GF-D8 (cell line): ENCODE data around the gene CDH13.

Source experiments
- DNase-seq: peaks from one replicate; lab custom pipeline; 2025; lab: John Stamatoyannopoulos, UW

The CDH13 gene

DNA sequence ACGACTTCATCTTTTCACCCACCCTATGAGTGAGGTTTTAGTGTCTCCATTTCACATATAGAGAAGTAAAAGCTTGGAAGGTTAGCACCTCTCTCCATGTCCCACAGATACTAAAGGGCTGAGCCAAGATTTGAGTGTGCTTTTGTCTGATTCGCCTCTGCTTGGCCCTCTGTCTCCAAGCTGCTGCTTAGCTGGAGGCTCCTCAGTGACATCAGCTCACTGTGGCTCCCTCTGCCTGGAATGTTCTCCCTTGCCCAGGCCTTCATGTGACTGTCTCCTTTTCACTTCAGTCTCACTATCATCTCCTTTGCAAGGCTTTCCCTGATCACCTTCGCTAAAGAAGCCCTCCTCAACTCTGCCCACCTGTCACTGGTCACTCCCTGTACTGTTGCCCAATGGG is 1096.5 kb downstream of the CDH13 start:
- DNase-seq, result no peak

DNA sequence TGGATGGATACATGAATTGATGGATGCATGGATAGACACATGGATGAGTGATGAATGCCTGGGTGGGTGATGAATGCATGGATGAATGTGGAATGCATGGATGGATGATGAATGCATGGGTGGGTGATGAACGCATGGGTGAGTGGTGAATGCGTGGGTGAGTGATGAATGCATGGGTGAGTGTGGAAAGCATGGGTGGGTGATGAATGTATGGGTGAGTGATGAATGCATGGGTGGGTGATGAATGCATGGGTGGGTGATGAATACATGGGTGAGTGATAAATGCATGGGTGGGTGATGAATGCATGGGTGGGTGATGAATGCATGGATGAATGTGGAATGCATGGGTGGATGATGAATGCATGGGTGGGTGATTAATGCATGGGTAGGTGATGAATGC is 1097.1 kb downstream of the CDH13 start:
- no peak for DNase-seq

DNA sequence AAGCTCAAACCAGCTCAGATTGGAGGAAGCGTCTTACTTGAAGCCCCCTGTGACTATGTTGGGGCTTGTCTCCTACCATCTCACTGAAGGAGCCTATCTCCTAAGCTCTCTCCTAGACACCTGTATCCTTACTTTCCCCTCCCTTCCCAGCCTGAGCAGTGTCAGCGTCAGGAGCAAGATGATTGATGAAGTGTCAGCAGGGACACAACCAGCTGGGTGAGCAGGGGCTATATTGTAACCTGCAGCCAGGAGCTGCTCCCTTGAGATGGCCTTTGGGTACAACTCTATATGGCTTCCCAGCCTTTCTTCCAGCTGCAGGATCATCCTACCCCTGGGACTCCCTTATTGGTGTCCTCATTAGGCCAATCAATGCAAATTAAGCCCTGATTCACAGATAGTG is 1097.8 kb downstream of the CDH13 start:
- DNase-seq, result no peak

DNA sequence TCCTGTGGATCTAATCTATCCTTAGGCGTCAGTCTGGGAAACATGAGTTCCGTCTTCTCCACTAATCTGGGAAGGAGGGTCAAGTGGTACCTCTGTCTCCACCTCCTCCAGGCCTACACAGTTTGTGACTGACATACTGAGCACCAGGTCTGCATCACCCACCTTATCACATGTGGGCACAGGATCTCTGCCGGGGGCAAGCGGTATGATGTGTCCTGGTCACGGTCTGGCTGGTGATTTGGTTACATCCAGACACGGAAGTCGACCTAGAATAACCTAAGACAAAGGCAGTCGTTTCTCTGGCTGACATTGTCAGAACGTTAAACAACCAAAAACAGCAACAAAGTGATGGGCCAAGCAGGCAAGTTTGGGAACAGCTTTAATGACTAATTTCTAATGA is 1098.5 kb downstream of the CDH13 start:
- DNase-seq, result no peak

DNA sequence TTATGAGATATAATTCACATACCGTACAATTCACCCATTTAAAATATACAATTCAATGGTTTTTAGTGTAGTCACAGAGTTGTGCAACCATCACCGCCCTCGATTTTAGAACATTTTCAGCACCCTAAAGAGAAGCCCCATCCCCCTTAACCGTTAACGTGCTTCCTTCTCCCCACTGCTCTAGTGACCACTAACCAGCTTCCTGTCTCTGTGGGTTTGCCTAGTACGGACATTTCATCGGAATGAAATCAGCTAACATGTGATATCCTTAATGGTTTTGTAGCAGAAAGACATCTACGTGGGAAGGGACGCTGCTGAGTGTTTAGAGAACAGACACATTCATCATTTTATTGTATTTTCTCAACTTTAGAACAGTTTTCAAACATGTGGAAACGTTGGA is 1100.2 kb downstream of the CDH13 start:
- DNase-seq, result peak; percentile 63

DNA sequence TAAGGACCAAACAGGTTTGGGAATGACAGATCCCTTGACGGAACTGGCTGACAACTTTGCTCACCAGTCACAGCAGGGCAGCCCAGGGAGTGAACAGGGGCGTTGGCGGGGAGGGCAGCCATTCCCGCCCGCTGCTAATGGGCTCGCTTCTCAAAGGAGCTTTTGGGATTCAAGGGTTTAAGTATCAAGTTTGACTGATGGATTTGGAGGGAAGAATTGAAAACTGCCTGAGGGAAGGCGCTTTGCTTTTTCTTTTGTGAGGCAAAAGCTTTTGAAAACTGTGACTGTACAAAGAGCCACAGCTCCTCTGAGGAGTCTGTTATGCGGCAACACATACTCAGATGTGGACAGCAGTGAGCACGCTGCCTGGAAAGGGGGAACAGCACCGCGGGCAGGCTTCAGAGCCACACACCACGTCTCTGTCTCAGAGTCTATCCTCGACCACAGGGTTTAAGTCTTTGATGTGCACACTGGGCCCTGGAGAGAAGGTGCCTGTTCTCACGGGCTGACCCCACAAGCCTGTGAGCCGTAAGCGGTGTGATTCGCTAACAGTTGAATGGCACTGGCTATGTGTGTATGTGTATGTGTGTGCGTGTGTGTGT is 1101.1 kb downstream of the CDH13 start:
- DNase-seq, result no peak

DNA sequence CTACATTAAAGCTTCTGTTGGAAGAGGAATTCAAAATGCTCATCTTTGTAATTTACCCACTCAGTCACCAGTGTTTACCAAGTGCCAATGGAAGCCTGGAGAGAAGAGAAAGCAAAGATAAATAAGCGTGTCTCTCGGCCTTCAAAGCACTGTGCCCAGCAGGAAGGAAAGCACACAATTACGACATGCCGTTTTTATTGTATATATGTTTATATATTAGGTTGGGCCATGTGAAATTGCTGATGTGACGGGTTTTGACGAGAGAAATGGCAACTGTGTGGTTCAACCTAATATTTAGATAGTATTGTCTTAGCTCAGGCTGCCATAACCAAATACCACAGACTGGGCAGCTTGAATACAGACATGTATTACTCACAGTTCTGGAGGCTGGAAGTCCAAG is 1101.7 kb downstream of the CDH13 start:
- DNase-seq, result no peak

DNA sequence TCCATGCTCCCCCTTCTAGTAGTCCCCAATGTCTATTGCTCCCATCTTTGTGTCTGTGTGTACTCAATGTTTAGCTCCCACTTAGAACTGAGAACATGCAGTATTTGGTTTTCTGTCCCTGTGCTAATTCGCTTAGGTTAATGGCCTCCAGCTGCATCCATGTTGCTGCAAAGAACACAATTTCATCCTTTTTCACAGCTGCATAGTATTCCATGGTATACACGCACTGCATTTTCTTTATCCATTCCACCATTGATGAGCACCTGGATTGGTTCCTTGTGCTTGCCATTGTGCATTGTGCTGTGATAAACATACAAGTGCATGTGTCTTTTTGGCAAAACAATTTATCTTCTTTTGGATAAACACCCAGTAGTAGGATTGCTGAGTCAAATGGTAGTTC is 1104.0 kb downstream of the CDH13 start:
- no peak for DNase-seq

DNA sequence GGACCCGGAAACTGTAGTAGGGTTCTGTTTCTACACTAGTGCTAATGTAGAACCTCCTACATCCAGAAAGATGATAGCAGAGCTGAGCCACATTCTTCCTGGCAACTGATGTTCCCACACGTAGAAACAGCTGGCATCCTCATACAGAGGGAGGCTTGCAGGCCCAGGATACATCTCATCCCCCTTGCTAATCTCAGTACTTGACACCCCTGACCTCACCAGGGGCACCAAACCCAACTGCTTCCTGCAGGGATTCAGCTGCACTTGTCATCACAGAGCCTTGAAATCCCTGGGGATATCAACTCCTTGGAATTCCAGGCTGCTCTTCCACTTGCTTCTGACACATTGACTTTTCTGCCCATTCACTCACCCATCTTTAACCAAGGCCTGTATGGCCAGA is 1105.8 kb downstream of the CDH13 start:
- DNase-seq, result no peak

DNA sequence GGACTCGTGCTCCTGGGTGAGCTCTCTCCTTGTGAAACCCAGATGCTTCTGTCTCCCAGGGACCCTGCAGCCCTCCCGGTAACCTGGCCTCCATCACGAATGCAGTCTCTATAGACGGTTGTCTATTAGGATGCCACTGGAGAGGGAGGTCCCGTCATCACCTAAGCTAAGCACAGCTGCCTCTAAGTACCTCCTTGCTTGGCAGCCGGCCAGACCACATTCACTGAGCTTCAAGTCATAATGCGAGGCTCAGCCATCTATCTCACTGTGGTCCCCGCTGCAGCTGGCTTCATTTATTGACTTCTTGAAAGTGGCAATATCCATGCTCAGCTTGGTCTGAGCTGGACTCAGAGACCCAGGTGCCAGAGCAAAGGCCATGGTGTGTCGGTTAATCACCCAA is 1106.5 kb downstream of the CDH13 start:
- DNase-seq, result no peak

DNA sequence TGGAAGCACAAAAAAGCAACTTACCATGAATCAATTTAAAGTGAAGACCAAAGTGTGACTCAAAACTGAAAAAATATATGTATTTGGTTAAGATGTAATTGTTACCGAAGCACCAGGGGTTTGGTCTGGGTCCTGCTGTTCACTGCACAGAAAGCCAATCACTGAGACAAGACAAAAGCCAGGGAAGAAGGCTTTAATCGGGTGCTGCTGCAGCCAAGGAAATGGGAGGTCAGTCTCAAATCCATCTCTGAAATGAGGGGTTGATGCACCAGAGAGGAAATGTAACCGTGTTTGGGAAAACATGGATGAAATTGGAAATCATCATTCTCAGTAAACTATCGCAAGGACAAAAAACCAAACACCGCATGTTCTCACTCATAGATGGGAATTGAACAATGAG is 1107.4 kb downstream of the CDH13 start:
- DNase-seq, result no peak

DNA sequence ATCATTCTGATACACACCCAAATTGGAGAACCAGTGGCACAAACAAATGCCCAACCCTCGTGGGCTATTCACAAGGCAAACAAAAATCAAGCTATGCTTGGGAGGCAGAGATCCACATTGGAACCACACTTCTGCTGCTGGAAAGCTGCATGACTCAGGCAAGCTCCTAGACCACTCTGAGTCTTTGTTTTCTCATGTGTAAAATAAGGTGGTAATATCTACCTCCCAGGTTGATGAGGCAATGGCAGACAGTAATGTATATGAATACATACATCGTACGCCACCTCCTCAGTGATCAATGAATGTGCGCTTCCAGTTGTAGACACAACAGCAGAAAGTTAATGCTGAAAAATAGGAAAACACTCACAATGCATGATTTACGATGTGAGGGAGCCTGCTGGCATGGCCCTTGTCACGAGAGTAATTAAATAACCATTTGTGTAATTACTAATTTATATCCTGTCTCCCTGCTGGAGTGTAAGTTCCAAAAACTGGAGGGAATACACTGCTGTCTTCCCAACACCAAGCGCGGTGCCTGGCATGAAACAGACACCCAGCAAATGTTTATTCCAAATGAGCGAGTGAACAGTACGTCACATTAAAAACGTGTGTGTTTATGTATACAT is 1111.1 kb downstream of the CDH13 start:
- DNase-seq, result no peak

DNA sequence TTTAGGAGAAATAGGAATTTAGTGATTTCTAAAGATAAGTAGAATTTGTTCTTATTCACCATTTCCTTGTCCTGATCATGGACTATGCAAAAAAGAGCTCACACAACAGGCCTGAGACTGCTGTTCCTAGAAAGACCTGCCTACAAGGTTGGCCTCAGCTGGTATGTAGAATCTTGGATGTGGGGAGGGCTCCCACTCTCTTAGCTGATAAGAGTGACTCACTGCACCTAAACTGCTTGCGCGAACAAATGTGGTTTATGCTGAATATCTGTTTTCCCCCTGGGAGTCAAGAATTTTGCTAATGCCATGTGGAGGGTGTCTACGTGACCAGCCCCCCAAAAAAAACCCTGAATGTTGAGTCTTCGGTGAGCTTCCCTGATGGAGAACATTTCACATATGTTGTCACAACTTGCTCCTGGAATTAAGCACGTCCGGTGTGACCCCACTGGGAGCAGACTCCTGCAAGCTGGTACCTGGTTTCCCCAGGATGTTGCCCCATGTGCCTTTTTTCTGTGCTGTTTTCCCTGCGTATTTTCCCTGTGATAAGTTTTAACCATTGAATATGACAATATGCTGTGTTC is 1112.2 kb downstream of the CDH13 start:
- no peak for DNase-seq

DNA sequence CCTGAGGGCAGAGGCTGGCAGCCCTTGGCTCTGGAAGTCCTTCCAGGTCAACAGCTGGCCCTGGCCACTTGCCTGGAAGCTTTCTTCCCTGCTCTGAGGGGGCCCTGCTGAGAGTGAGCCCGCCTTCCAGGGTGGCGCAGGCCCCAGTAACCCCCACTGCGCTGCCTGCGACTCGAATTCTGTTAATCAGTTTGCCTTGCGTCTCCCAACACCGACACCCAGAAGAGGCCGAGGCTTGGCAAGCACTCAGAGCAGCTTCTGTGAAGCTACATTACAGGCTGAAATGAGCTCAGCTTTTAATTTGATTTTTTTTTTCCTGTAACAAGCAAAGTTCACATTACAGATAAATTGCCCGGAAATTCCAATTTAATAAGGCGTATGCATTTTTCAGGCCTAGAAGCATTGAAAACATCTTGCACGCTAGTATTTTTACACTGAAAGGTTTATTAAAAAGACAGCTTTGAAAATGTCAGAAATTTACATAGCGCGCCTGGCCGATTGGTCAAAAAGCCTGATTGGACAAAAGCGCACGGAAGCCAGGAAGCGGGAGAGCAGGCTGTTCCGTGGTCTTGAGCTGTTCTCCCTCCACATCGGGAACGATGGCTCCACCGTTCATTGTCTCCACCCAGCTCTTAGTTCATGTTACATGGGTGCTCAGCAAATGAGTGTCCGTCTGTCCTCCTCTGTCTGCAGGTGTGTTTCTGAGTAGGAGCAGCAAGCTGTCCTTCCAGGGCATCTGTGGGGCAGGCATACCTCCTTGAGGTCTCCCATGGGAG is 1115.5 kb downstream of the CDH13 start:
- no peak for DNase-seq

DNA sequence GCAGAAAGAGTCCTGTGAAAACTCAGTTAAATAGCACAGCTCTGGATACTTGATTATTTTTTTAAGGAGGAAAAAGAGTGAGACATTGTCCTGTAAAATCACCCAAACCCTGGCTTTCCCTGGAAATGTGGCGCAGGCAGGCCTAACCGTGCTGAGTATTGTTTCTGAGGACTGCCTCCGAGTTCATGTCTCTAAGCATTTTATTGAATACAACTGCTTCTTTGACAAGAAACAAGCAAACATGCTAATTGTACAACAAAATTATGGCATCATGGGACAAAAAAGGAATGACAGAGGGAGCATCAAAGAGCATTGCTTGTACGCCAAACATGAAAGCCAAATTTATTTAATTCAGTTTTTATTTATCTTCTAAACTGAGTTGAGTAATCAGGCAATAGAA is 1116.5 kb downstream of the CDH13 start:
- no peak for DNase-seq

DNA sequence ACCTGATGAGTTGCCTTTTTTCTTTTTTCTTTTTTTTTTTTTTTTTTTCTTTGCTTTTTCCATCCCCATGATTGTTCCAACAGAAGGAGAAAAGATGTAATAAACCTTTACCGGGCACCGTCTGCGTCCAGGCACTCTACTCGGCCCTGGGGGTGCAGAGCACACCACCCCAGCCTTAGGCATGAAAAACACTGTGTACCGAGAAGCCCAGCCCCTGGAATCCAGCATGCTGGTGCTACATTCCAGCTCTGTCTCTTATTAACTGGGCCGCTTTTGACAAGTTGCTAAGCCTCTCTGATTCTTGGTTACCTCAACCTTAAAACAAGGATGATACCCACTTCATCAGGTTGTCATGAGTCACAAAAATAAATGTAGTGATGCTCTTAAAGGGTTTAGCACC is 1117.0 kb downstream of the CDH13 start:
- no peak for DNase-seq

DNA sequence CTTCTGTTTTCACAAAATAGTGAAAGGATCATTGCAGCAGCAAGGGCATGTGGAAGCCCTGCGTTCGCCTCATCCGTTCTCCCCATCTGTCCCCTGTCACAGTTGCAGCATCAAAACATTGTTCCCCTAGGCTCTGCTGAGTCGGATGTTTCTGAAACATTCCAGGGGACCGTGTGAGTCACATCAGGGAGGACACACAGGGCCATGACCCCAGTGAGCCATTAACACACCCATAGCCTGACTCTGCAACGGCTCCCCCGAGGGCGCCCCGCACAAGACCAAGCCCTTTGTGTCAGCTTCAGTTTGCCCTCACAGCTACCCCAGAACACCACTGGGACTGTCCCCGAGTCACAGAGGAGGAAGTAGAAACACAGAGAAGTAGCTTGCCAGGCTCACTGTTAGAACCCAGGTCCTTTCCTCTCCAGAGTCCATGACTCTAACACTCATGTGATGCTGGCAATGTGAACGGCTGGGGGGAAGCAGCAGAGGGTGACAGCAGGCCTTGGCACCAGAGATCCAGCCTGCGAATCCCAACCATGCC is 1117.7 kb downstream of the CDH13 start:
- DNase-seq, result no peak

DNA sequence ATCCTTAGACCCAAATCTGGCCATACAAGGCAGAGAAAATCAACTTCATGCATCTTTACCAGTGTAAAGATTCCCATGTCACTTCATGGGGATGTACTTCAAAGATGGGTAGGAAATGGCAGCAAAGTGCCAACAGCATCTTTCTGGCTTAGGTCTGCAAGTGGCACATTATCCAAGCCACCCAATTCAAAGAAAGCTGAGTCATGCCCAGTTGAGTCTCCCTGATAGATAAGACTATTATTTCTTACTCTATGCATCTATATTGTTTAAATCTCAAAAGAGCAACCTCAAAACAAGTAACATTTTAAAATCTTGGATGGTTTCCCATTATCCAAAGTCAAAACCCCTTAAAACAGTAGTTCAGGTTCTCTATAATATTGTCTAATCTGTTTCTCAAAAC is 1119.8 kb downstream of the CDH13 start:
- DNase-seq, result no peak

DNA sequence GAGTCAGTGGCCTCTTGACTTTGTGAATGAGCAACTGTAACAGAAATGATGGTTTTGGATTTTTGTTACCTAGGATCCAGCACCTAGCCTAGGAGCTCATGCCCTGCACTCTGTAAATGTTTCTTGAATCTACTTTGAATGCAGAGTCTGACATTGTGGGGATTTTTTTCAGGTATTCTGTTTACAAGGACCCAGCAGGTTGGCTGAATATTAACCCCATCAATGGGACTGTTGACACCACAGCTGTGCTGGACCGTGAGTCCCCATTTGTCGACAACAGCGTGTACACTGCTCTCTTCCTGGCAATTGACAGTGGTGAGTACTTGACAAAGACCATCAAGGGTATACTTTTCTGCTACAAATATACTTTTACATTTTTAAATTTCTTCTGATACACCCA is 1121.2 kb downstream of the CDH13 start:
- DNase-seq, result no peak

DNA sequence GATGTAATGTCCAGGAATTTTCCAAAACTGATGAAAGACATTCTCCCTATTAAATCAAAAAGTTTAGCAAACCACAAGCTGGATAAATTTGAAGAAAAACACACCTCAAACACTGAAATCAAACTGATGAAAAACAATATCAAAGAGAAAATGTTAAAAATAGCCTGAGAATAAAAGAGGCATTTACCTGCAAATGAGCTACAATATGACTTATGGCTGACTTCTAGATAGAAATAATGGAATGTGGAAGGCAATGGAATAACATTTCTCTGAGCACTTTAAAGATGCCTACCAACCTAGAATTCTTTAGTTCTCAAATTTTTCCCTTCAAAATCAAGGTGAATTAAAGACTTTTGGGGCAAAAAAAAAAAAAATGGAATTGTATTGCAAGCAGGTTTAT is 1128.6 kb downstream of the CDH13 start:
- DNase-seq, result no peak

DNA sequence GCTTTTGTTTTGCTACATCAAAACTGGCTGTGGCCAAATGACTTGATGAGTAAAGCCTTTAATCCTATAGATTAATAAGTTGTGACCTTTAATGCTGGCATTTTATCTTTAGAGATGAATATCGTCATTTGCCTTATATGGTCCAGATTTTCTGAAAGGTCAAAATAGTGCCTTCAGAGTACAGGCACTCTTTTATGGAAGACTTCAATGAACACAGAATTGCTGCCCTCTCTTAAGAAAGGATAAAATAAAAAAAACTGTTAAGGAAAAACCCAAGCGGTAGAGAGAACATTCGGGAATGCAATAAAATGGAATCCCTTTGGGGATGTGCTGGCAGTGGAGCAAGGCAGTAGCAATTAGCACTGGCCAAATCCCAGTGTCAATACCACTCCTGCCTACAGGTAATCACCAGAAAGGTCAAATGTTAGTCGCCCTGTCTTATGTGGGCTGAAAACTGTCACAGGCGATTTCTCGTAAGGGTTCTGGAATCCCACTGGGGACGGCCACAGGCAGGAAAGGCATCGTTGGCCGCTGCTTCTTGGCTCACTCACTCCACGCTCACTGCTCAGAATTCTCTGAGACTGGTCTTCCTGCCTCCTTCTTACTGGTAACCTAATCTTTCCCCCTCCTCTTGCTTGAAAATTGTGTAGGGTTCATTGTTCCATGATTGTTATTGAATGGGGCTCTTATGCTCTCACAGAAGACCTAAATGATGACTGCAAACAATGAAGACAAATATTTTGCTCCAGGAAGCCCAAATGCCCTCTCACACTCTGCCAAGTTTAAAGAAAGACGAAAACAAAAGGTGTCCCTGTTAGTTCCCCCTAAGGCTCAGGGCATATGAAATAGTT is 1135.6 kb downstream of the CDH13 start:
- DNase-seq, result no peak

DNA sequence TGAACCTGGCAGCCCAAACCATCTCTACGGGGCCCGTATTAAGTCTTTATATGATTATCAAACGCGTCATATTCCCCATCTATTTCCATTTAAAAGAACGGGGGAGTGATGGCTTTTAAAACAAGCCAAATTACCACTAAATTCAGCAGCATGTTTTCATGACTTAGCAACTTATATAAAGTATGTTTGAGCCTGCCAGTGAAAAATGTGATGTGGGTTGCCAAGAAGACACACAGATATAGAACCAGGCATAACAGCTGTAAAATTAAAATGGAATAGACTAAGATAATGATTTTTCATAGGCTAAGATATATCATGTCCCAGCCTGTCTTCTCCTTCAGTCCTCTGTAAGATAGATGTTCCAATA is 1136.2 kb downstream of the CDH13 start:
- DNase-seq, result no peak
